Measurements from ENCODE around the gene C11orf54.

Gene C11orf54
- 5.3 to 11.9 (median 10.1) reads per million in 4 donors for total RNA-seq

- DNase-seq: peak; percentile 92 to 98 (median 97)
Observed at GRCh38 chr11:93741094-93741881, at the start of gene C11orf54, which contains the start of gene TAF1D. Gene C11orf54 (plus strand): TSS chr11:93741672. CDS start chr11:93747394, 5,722 bp downstream. Gene TAF1D (minus strand): TSS chr11:93741495. CDS start chr11:93739304, 2,191 bp downstream.

DNA sequence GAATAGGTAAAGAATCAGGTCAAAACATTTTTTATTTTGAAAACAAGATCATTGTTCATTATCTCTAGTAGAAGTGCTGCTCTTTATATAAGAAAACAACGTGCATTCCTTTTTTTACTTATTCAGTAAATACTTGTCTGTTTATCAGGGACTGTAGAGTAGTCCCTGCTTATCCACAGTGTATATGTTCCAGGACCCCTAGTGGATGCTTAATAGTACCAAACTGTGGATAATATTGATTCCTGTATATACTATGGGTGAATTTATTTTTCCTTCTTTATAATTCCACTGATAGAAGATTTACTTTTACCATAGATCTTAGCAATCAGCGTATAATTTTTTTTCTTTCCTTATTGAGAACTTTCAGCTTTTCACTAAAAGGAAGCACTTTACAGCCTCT lies 47.4 kb upstream of the C11orf54 start:
- DNase-seq: no peak

DNA sequence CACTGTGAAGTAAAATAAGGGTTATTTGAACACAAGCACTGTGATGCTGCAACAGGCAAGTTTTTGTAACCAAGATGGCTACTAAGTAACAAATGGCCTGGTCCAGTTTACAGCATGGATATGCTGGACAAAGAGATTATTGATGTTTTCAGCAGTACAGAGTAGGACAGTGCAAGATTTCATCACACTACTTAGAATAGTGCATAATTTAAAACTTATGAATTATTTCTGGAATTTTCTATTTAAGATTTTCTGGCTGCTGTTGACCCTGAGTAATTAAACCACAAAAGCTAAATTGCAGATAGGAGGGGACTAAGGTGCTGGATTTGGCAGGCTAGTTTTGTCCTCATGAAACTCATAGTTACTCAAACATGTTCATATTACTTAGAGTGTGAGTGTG lies 46.9 kb upstream of the C11orf54 start:
- DNase-seq: no peak

- DNase-seq: no peak
Observed at GRCh38 chr11:93697611-93698010, 43.9 kb upstream of the C11orf54 start.

- DNase-seq: no peak
Observed at GRCh38 chr11:93700830-93701229, 40.6 kb upstream of the C11orf54 start.

- no peak for DNase-seq
Observed at GRCh38 chr11:93704237-93704636, 37.2 kb upstream of the C11orf54 start.

DNA sequence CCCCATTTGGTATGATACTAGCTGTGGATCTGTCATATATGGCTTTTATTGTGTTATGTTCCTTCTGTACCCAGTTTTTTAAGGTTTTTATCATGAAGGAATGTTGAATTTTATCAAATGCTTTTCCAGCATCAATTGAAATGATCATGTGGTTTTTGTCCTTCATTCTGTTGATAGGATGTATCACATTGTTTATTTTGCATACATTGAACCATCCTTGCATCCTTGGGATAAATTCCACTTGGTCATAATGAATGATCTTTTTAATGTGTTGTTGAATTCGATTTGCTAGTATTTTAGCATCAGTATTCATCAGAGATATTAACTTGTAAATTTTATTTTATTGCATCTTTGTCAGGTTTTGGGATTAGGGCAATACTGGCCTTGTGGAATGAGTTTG lies 31.2 kb upstream of the C11orf54 start:
- DNase-seq: no peak

GRCh38 chr11:93712678-93713077 lies 28.8 kb upstream of the C11orf54 start:
- DNase-seq: no peak

- no peak for DNase-seq
Observed at GRCh38 chr11:93715797-93716396, 25.6 kb upstream of the C11orf54 start.

GRCh38 chr11:93717501-93717900 lies 24.0 kb upstream of the C11orf54 start:
- no peak for DNase-seq

- DNase-seq: peak in 1 of 5 donors; percentile 40
Observed at GRCh38 chr11:93718057-93718563, 23.4 kb upstream of the C11orf54 start.

DNA sequence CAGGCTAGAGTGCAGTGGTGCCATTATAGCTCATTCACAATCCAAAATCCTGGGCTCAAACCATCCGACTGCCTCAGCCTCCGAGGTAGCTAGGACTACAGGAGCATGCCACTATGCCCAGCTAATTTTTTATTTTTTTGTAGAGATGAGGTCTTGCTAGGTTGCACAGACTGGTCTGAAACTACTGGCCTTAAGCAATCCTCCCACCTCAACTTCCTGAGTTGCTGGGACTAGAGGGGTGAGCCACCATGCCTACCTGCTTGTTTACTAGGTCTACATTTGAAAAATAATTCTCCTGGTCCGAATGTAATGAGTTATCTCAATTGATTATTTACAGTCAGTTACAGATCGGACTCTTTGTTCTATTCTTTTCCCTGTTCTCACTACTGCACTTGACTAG lies 22.2 kb upstream of the C11orf54 start:
- no peak for DNase-seq

DNA sequence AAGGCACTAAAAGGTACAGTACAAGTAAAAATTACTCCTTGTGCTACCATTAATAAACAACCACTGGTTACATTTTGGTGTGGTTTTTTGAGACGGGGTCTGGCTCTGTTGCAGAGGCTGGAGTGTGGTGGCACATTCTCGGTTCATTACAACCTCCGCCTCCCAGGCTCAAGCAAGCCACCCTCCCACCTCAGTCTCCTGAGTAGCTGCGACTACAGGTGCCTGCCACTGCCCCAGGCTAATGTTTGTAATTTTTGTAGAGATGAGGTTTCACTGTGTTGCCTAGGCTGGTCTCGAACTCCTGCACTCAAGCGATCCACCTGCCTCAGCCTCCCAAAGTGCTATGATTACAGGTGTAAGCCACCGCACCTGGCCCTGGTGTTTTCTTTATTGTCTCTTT lies 20.9 kb upstream of the C11orf54 start:
- DNase-seq: no peak

GRCh38 chr11:93724089-93724488 lies 17.4 kb upstream of the C11orf54 start:
- no peak for DNase-seq

GRCh38 chr11:93727985-93728791 lies 13.3 kb upstream of the C11orf54 start:
- DNase-seq: no peak

DNA sequence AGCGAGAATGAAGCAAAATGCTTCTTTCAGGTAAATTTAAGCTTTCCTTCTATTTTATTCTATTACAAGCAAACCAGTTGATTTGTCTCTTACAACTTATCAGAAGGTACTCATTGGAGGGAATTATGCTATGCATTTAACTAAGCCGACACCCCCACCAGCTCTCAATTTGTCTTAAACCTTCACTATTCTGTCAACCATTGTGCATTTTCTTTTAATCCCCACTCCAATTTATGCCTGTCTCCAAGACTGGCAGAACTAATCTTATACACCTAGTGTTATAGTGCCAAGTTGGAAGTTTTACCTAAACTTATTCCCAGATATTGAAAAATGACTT lies 12.7 kb upstream of the C11orf54 start:
- no peak for DNase-seq

GRCh38 chr11:93729129-93729616 lies 12.3 kb upstream of the C11orf54 start:
- DNase-seq: no peak

- DNase-seq: no peak
Observed at GRCh38 chr11:93730108-93731107, 11.1 kb upstream of the C11orf54 start.

DNA sequence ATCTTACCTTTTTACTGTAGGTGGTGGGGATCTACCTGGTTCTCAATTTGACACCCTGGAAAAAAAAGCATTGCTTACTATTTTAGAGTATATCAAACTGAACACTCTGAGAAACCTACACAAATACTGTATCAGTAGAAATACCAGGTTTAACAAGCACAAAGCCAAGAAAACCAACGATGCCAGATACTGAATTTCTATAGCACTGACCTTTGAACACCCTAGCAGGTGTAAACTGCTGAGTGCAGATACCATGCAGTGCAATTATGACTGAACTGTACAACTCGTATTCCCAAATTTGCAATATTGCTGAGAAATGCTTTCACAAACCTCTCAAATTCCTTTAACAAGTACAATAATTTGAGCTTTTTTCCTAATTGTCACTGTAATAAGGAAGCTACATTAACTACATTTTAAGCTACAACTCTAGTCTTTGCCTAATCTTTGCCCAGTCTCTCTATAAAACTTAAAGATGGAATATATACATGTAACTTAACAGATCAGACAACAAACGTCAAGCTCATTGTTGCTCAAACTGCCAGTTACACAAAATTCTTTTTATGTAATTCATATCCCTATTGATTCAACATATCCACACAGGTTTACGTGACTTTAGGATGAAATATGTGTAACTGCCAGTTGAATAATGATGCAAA lies 9.1 kb upstream of the C11orf54 start:
- no peak for DNase-seq

DNA sequence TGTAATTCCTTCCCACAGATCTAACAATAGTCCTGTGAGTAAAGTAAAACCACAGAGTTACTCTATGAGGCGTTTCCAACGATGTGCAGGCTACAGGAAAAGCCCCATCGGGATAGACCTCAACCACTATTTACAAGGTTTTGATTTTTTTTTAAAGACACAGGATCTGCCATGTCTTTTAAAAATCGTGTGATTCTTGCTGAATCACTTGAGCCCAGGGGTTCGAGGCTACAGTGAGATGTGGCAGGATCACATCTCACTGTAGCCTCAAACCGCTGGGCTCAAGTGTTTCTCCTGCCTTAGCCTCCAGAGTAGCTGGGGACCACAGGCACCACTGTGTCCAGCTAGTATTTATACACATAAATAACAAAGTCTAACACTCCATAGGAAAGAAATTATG lies 8.0 kb upstream of the C11orf54 start:
- no peak for DNase-seq
